Embryonic facial prominence (tissue), 1 donor: Measurements from ENCODE around the gene CBFB.

ENCODE experiments used
- DNase-seq: peaks from one replicate; pipeline ENCODE4 v3.0.0-alpha.2; 2016; ENCODE audit errors: extremely low spot score

CBFB gene

DNA sequence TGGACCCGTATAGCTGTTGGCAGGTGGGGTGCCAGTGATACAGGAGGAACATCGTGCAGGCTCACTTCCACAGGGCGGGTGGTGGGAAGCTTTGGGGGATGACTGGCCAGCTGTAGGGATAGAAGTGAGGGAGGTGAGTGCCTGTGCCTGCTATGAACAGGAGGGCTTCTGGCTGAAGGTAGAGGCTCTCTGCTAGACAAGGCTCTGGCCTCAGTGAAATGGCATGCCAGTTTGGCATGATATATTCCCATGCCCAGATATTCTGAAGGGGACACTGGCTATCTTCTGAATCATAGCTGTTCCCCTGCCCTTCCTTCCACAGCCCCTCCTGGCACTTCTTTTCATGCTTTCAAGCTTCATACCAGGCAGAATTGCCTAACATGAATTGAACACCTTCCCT, 99.9 kb downstream of the CBFB start:
- DNase-seq, result no peak

DNA sequence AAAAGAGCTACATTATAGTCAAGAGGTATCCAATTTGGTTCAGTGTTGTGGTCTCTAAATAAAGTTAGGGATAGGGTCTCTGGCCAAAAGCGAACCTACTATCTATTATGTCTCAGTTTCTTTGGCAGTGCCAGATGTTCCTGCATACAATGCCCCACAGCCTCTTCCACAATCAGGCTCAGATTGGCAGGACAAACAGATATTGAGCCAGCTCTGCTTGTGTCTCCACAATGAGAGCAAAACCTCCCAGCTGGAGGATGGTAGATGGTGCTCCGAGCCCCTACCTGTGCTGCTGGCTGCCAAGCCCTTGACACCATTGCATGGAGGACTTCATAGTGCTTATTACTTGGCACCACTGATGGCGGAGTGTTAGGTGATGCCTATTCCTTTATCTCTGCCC, 100.5 kb downstream of the CBFB start:
- DNase-seq, result no peak

DNA sequence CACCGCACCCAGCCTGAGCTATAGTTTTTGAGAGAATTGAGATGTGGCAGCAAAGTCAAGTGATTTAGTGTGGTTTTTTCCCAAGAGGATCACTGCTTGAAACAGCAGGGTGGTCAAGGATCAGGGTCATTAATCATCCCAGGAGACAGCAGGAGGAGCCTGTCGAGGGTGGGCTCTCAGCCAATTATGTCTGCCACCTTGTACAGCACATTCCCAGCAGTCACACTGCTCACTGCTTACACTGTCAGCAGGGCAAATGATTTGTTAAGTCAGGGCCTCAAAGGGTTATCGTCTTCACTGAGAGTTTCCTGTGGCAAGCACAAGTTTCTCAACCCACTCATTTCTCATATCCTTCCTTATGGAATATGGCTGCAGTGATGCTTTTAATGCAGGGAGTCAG, 108.7 kb downstream of the CBFB start:
- DNase-seq, result no peak

DNA sequence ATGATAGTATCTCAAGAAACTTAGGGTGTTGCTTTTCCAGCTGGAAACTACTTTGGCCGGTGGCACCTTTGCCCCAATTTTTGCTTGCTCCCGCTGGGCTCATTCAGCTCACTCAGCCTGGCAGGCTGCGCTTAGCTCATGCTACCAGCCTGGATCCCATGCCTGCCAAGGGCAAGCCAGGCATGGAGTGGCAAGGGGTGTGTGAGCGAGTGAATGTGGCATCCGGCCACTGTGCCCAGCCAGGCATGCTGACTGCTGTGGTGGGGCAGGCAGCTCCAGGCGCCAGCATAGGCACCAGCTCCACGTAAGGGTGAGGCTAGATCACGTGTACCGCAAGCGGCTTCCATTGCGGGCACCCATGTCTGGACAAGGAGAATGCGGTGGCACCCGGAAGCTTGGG, 112.4 kb downstream of the CBFB start:
- no peak for DNase-seq

DNA sequence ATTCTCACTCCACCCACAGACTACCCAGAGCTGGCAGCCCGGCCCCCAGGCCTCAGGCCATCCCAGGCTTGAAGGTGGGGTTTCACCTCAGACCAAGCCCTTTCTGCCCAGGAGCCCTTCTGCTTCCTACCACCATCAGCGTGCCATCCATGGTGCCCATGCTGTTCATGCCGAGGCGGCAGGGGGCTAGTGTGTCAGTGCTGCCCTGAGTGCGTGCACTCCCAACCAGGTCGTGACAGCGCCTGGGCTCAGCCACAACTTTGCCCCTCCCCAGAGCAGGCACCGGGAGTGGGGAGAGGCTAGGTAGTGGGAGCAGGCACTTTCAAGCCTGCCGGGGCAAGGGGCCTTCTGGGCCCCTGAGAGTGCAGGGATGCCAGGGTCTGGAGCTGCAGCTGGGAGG, 113.4 kb downstream of the CBFB start:
- DNase-seq, result no peak

DNA sequence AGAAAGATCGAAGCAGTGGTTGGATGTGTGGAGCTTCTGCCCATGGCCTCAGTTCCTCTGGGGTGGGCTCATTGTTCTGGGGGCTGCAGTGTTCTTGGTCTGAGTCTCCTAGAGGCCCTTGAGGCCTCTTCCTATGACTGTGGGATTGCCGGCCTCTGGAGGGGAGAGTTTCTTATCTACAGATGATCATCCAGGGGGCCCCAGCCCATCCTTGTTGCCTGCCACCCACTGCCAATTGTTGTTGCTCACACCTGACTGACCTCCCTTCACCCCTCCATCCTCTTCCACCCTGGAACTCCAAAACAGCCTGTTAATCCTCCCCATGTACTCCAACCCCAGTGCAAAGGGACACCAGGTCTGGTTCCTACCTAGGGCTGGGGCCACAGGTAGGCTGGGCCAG, 116.0 kb downstream of the CBFB start:
- no peak for DNase-seq

DNA sequence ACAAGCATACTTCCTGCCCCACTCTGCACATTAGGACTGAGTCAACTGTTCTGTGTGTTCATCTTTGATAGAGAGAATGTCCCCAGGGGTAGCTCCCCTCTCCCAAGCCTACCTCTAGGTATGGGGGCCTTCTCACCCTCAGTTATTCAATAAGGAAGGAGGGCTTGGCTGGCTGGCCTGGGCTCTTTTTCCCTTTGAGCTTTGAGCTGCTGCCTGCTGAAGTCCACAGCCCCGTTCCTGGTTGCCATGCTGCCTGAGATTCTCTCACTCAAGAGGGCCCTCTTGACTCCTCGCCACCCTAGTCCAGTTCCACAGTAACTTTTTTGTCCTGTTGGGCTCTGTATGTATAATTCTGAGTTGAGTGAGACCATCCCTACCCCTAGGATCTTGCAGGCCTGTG, 116.8 kb downstream of the CBFB start:
- no peak for DNase-seq

DNA sequence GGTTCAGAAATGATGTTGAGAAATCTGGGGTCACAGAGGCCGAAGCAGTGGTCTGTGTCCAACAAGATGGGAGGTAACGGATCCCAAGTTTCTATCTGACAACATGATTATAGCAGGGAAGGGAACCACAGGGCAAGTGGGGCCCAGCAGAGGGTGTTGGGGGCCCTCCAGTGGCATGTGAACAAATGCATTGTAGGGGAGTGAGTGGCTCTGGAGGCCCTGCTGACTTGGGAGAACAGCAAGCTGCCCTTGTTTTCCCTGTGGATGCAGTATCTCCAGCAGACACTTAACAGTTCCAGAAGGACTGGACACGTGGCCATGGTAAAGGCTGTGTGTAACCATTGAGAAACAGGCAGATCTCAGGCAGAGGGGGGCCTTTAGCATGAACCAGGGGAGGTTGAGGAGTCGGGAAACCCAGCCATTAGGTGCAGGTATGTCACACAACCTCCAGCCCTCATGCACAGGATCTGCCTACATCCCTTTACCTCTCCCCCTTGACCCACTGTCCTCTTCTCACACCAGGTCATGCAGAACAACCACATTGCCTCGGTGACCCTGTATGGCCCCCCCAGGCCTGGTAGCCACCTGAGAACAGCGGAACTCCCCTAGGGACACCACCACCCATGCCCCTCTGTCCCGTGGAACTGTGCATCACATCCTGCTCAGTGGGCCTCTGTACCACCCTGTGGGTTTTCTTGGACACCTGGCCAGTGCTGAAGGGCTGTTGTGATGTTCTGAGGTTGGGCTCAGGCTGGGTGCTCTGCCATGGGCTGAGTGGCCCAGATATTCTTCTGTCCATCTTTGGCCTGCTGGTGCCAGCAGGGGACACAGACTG, 117.8 kb downstream of the CBFB start:
- no peak for DNase-seq

DNA sequence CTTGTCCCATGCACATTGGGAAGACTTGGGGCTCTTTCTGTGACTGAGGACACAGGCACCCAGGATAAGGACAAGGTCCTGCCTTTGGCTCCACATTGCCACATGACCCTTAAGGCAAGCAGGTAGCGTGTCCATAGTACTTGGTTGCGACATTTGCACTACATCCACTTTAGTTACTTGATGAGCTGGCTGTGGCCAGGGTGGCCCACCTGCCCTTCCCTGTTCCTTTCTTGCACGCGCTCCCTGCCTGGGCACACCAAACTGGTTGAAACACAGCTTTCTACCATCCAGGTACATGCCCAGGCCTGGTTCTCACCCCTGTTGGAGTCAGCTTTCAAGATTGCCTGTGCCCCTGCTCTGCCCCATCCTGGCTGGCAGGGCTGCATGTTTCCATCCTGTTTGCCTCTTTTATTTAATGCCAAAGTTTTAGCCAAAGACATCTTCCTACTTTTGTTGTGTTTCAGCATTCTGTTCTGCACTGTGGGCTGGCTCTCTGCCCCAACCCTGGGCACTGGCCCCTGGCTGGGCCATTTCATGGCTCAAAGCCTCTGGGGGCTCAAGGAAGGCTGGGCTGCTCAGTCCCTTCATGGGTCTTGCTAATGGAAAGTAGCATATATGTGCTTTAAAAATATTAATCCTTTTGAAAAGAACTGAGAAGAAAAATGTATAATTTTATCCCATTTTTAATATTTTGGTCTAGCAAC, 118.6 kb downstream of the CBFB start:
- no peak for DNase-seq

DNA sequence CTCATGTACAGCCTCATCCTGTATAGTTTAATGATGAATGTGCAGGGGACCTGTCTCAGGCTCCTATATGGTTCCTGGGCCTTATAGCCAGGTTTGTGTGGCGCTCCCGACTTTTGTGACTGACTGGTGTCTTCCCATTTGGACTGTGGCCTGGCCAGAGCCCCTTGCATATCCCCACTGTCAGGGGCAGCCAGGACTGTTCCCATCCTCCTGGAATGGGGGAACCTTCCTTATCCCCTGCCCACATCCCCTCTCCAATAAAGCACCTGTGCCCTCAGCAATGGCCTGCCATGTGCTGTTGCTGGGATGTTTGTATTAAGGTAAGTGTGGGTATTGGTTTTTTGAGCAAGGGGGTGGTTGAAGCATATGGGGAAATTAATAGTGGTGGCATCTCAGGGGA, 119.3 kb downstream of the CBFB start:
- no peak for DNase-seq

DNA sequence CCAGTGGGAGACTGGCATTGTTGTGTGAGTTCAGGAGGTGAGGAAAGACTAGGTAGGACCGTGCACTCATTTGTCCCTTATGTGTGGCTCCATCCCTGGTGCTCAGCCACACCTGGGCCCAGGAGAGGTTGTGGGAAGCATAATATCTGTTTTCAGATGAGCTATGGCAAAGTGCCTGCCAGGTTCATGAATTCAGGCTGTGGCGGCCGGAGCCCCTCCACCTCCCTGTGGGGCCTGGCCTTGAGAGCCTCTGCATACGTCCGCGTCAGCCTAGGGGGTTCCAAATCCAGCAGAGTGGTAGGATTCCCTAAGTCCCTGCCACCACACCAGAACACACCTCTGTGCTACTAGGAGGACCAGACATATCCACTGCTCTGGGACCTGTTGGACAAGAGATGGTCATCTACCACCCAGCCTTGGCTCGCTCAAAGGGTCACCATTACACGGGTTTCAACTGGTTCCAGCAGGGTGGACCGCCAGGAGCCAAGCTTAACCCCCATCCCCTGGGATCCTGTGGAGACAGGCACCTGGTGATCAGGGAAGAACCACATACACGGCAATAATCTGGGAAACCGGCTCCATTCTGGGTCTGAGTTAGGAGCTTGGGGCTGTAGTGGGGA, 119.8 kb downstream of the CBFB start:
- DNase-seq, result no peak

DNA sequence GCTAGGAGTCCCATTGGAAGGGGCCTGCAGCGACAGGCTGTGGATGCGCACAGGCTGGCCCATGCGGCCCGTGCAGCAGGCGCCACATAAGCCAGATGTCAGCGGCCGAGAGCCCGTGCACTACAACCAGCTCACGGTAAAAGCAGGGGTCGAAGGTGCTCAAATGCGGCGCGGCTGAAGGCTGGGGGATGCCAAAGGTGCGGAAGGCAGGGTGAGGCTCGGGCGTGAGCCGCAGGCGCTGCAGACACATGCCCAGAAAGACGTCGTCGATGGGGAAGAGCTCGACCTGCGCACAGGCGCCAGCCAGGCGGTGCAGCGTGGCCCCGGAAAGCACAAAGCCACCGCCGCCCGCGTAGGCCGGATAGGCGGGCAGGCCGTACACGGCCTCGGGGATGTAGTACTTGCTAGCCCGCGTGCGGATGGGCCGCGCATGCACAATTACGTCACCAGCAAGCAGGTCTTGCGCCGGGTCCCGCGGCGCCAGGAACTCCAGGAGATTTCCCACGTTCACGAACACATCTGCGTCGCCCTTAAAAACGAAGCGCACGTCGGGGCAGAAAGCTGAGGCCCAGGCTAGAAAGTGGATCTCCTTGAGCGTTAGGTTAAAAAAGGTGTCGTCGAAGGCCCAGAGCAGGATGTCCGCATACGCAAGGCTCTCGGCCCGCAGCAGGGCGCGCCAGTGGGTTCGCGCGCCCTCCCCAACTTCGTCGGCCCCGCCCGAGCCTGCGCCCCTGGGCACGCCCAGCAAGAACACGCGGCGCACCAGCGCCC, 120.5 kb downstream of the CBFB start:
- DNase-seq, result no peak

DNA sequence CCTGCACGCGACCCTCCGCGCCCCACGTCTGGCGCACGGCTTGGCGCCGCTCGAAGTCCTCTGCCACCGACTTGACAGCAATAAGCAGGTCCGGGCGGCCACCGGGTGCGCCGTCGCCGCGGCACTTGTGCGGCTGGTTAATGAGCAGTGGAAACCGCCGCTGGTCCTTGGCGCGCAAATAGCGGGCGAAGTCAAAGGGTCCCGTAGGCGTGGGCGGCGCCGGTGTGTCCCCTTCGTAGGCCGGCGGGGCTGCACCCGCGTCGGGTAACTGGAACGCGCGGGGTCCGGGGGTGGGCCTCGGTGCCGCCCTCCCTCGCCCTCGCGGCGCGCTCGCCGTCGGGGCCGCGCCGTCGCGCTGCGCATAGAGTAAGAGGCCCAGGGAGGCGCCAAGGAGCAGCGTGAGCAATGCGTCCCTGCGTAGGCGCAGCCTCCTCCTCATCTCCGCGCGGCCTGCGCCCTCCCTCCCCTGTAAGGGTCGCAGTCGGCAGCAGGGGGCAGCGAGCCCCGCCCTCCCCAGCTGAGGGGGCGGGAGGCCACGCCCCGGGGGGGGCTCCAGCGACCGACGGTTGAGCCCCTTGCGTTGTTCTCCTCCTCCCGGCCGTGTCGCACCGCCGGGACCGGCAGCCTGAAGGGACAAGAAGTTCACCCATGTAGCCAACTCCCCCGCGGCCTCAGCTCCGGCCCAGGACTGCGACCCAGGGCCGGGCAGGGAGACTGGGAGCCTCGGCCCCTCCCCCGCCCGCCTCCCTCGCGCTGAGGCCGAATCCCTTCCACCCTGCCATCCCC, 121.3 kb downstream of the CBFB start:
- DNase-seq, result no peak
